Colonic mucosa (tissue), 4 donors: ENCODE data around the gene SLAMF6. TPM values are rescaled to one million over a fixed set of nuclear protein-coding genes. Genes with fewer than 3 reads are reported as not detected.

Experiments
- DNase-seq: peaks from one replicate; pipeline ENCODE4 v3.0.0-alpha.2; 2020
- H3K27ac ChIP-seq: fragments of 200-600 bp; one replicate; pipeline ENCODE4 v1.8.0; 2021
- H3K27me3 ChIP-seq: fragments of 200-600 bp; one replicate; pipeline ENCODE4 v1.8.0; 2021
- H3K36me3 ChIP-seq: fragments of 200-600 bp; one replicate; pipeline ENCODE4 v1.8.0; 2021
- H3K4me1 ChIP-seq: fragments of 200-600 bp; one replicate; pipeline ENCODE4 v1.8.0; 2021; ENCODE audit warnings: mild to moderate bottlenecking
- H3K4me3 ChIP-seq: fragments of 200-600 bp; one replicate; pipeline ENCODE4 v1.8.0; 2021
- H3K9ac ChIP-seq, 2 donors: one replicate each; pipeline ENCODE4 v1.7.0; 2013; ENCODE audit warnings: control low read depth in 2 of 2, low read depth in 2 of 2, low read length in 2 of 2
- H3K9me3 ChIP-seq: fragments of 200-600 bp; one replicate; pipeline ENCODE4 v1.8.0; 2021
- CTCF ChIP-seq: fragments of 200-600 bp; IDR thresholded peaks from one replicate; pipeline ENCODE4 v1.8.0; 2022; ENCODE audit warnings: antibody characterized with exemption, mild to moderate bottlenecking
- intact Hi-C: fragments of 100-400 bp; cut with DNase I; formaldehyde crosslinking; loops from one replicate; pipeline ENCODE4 v1.14.1; 2022
- total RNA-seq, 2 donors: library from RNA; stranded (reverse); fragmentation: NEBNext Ultra II Directional in 1 of 2; extraction: Animal tissue kit (Norgen Biotek cat#: 25700) in 1 of 2; gene quantifications; one replicate each; pipeline ENCODE4 v1.2.1, GENCODE V29; 2021
- donor health status: healthy.
- donor health status: DM: no; HTN: no; CAD: no.
- donor health status: DM: no; HTN: no; CAD: no.

The SLAMF6 gene
- total RNA-seq, 2 donors from 2014 or later = 1.1 to 1.4 TPM

GRCh38 chr1:160465123-160465522 lies 57.9 kb downstream of the SLAMF6 start:
- no peaks in the 10 kb centered on the region for H3K9me3 ChIP-seq
- no peaks in the 10 kb centered on the region for H3K4me1 ChIP-seq
- no peaks in the 10 kb centered on the region for H3K27me3 ChIP-seq
- no peak for DNase-seq
- H3K27ac ChIP-seq = no peak overlapping the region
- H3K36me3 ChIP-seq = no peaks in the 10 kb centered on the region
- H3K9ac ChIP-seq = no peak overlapping the region
- intact Hi-C loops = no loop called here
- no peak for TF ChIP-seq CTCF
- H3K4me3 ChIP-seq = no peak overlapping the region

DNA sequence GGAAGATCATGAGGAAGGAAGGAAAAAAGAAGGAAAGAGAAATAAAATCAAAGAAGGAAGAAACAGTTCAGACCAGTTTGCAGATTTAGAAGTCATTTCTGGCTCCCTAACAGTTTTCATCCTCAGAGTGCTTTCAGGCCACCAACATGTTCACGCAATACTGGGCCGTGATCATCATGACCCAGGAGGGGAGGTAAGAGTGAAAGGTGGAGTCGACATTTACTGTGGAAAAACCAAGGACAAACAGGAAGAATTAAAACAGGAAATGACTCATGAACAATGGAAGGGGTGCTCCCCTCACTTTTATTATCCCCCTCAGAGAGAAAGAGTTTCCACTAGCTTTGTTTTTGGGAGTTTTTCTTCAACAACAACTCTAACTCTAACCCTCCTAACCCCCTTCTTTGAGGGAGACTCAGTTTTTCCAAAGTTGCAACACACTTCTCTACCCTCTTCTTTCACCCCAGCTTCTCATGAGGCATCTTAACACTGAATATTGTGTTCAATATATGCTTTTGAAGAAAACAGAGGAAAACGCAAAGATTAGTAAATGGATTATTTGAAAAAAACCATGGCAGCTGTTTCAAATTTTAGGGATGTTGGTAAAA lies 62.3 kb downstream of the SLAMF6 start:
- Histone ChIP-seq H3K27ac (no peak overlapping the region), H3K36me3 (no peaks in the 10 kb centered on the region), H3K4me1 (no peaks in the 10 kb centered on the region), H3K4me3 (no peak overlapping the region), H3K9me3 (no peaks in the 10 kb centered on the region), H3K9ac (no peak overlapping the region), H3K27me3 (no peaks in the 10 kb centered on the region)
- no peak for DNase-seq
- intact Hi-C loops = no loop called here
- no peak for TF ChIP-seq CTCF

- Histone ChIP-seq H3K9me3 (no peaks in the 10 kb centered on the region), H3K4me3 (no peak overlapping the region), H3K36me3 (no peaks in the 10 kb centered on the region), H3K27ac (no peak overlapping the region), H3K27me3 (no peaks in the 10 kb centered on the region), H3K9ac (no peak overlapping the region), H3K4me1 (no peaks in the 10 kb centered on the region)
- intact Hi-C loops = no loop called here
- DNase-seq = no peak
- no peak for TF ChIP-seq CTCF
These were observed 62.8 kb downstream of the SLAMF6 start for GRCh38 chr1:160460214-160460642.

GRCh38 chr1:160459687-160460086 lies 63.4 kb downstream of the SLAMF6 start:
- DNase-seq = no peak
- H3K27me3 ChIP-seq = no peaks in the 10 kb centered on the region
- H3K9me3 ChIP-seq = no peaks in the 10 kb centered on the region
- intact Hi-C loops = no loop called here
- H3K27ac ChIP-seq = no peak overlapping the region
- no peaks in the 10 kb centered on the region for H3K4me1 ChIP-seq
- no peak overlapping the region for H3K9ac ChIP-seq
- H3K36me3 ChIP-seq = no peaks in the 10 kb centered on the region
- H3K4me3 ChIP-seq = no peak overlapping the region
- no peak for TF ChIP-seq CTCF

- no peak for TF ChIP-seq CTCF
- intact Hi-C loops = no loop called here
- no peak overlapping the region for H3K9ac ChIP-seq
- H3K27ac ChIP-seq = no peak overlapping the region
- H3K27me3 ChIP-seq = no peaks in the 10 kb centered on the region
- no peak overlapping the region for H3K4me3 ChIP-seq
- H3K9me3 ChIP-seq = no peaks in the 10 kb centered on the region
- no peaks in the 10 kb centered on the region for H3K4me1 ChIP-seq
- no peaks in the 10 kb centered on the region for H3K36me3 ChIP-seq
- DNase-seq = no peak
These were observed 64.0 kb downstream of the SLAMF6 start for GRCh38 chr1:160459056-160459455.
